GM18909 (cell line): ENCODE measurements around the gene FAM98C.
A peak's percentile ranks its signal among the peaks of the same experiment; 100 is the strongest.
"Not testable (repeated sequence)": the region's sequence is repeated elsewhere in the genome, so short reads cannot be mapped to it uniquely, and the experiment has no call there.

Experiments
- ATAC-seq: cut with Tn5 transposase; IDR thresholded peaks from one replicate; pipeline ENCODE4 v1.9.1; 2021; ENCODE audit warnings: mild to moderate bottlenecking; ENCODE audit not compliant: unreplicated experiment, poor library complexity

The FAM98C gene

DNA sequence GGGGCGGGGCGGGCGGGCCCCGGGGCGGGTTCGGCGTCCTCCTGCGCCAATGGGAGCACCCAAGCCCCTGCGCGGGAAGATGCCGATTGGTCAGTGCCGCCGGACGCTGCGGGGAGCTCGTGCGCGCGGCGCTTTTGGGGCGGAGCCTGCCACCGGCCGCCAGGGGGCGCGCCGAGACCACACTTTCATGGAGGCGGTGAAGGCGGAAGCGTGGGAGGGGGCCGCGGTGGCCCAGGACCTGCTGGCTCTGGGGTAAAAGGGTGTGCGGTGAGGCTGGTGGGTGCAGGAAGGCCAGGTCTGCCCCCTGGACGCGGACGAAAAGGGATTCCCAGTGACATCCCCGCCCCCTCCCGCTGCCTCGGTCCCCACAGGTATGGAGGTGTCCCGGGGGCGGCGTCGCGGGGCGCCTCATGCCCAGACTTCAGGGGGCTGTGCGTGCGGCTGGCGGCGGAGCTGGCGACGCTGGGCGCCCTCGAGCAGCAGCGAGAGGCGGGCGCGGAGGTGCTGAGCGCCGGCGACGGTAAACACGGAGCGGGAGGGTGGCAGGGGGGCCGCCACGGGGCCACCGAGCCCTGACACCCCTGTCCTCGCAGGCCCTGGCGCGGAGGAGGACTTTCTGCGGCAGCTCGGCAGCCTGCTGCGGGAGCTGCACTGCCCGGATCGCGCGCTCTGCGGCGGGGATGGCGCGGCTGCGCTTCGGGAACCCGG, at the start of gene FAM98C:
Gene FAM98C, plus strand, starts transcription at position 127 of the 708 bp plus-strand sequence. Its CDS starts 61 bp downstream, at position 188.
- ATAC-seq = peak; percentile 91

DNA sequence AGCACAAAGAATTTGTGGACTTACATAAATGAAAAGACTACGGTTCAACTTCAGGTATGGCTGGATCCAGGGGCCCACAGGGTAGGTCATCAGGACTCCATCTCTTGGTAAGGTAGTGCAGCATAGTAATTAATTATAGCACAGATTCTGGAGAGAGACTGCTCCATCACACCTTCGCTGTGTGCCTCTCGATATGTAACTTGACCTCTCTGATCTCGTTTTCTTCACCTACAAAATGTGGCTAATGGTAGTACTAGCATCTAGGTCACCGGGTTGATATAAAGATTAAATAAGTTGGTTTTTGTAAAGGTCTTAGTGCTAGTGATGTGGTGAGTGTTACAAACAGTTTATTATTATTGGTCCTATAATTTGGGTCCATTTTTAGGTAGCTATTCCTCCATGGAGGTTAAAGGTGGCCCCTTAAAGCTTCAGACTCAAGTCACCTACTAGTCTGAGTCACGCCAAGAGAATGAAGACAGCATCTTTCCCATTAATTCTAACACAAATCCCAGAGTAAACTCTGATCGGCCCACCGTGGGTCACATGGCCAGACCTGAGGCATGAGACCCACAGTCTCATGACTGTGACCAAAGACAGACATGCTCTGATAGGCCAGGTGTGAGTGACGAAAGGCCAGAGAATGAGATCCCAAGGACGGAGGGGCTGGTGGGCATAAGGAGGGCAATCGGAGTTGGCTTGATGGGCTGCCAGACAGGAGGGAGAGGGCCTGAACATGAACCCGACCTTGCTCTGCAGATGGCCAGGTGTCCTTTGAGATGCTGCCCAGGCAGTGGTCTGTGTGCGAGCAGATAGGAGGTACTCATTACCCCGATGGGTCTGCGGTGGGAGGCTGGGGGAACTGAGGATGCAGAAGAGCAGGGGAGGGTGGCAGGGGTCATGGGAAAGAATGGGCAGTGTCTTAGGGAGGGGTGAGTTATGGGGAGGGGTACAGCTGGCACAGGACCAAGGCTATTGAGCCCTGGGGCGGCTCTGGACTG, 46.9 kb upstream of the FAM98C start:
- ATAC-seq = no peak

DNA sequence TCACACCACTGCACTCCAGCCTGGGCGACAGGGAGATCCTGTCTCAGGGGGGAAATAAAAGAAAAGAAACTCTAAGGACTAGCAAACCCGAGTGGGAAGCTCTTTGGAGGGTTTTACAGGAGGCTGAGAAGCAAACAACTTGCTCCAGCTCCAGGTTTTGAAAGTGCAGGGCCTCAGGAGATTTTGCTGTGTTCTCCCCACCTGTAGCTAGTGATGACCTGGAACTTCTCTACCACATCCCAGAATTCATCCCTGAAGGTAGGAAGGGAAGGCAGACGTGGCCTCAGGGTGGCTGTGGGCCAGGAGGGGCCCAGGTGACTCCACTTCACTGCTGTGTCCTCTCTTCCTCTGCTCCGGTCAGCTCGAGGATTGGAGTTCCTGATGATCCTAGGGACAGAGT, 44.8 kb upstream of the FAM98C start:
- no peak for ATAC-seq

DNA sequence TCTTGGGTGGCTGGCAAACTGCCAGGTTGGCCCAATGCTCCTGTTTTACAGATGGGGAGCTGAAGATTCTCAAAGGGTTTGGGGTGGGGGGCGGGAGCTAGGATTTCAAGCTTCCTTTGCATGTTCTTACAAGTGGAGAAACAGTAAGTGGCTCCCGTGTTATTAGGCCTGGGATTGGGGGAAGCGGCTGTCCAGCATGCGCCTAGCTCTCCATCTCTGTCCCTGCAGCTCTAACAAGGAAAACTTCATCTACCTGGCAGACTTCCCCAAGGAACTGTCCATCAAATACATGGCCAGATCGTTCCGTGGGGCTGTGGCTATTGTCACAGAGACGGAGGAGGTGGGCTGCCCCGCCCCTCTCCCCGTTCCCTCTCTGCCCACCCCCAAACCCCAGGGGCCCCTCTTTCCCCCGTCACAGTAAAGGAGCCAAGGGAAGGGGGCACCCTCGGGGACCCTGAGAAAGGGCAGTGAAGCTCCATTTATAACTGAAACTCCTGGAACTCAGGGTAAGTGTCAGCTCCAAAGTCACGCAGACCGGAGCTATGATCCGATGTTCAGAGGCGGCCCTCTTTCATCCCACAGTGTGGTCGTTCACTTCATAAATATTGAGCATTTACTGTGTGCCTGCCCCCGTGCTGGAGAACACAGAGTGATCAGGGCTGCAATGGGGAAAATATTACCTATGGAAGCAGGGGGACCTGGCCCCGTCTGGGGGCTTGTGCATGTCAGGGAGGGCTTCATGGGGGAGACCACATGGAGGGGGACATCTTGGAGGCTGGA, 43.5 kb upstream of the FAM98C start:
- no peak for ATAC-seq

DNA sequence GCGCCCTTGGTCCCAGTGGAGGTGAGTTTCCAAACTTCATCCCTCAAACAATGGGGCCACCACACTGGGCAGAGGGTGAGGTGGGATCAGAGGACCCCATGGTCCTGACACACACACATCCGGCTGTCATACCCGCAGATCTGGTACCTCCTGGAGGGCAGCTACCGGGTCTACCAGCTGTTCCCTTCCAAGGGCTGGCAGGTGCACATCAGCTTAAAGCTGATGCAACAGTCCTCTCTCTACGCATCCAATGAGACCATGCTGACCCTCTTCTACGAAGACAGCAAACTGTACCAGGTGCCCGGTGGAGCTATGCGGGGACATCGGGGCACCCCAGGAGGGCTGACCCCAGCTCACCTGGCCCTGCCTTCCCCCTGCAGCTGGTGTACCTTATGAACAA, 42.5 kb upstream of the FAM98C start:
- no peak for ATAC-seq

DNA sequence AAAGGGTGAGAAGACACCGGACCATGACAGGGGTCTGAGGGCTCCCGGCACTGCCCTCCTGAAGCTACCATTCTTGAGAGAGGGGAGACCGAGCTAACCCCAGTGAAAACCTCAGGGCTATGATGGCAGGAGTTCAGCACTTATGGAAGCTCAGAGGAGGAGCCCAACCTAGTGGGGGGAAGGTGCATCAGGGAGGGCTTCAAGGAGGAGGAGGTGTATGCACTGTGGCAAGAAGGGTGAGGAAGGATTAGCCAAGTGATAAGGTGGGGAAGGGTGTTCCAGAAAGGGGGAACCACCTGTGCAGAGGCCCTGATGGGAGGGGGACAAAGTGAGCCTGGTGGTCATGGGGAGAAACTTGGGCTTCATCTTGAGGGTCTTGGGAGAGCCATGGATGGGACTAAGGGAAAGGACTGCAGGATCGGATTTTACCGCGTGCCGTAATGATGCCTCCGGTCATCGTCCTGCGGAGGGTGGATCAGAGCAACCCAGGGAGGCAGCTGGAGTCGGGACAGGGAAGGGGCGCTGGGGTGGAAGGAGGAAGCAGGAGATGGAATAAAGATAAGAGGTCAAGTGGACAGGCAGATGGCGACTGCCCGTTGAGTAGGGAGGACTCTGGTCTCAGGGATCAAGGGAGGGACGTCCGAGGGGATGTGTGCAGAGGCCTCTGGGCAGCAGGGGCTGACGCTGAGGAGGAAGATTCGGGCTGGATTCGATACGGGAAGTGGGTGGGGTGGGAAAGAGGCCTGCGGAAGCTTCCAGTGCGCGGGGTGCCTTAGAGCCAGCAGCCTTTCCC, 41.9 kb upstream of the FAM98C start:
- no peak for ATAC-seq

DNA sequence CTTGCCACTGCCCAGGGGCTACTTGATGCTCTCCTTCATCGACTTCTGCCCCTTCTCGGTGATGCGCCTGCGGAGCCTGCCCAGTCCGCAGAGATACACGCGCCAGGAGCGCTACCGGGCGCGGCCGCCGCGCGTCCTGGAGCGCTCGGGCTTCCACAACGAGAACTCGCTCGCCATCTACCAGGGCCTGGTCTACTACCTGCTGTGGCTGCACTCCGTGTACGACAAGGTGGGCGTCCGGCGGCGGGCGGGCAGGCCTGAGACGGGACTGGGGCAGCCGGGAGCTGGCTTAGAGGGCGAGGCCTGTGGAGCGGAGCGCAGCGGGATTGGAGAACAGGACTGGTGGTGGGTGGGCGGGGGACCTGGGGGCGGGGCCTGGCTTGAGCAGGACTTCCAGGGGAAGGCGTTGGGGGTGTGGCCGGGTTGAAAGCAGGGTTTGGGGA, 41.2 kb upstream of the FAM98C start:
- no peak for ATAC-seq

DNA sequence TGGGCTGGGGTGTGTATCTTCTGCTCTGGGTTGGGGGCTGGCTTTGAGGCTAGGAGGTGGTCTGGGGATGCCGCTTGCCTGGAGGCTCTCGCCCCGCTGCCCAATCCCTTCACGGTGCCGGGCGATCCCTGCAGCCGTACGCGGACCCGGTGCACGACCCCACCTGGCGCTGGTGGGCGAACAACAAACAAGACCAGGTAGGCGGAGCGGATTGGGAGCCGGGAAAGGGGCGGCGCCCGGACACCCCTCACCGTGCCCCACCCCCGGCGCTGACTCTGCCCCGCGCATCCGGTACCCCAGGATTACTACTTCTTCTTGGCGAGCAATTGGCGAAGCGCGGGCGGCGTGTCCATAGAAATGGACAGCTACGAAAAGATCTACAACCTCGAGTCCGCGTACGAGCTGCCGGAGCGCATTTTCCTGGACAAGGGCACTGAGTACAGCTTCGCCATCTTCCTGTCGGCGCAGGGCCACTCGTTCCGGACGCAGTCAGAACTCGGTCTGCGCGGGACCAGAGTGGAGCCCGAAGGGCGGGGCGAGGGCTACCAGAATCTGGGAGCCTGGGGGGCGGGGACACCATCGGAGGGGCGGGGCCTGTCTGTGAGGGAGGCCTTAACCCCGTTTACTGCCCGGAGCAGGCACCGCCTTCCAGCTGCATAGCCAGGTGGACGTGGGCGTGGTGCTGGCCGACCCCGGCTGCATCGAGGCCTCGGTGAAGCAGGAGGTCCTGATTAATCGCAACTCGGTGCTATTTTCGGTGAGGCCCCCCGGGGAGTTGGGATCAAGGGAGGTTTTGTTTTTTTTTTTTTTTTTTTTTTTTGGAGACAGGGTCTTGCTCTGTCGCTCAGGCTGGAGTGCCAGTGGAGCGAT, 40.6 kb upstream of the FAM98C start:
- ATAC-seq = no peak

DNA sequence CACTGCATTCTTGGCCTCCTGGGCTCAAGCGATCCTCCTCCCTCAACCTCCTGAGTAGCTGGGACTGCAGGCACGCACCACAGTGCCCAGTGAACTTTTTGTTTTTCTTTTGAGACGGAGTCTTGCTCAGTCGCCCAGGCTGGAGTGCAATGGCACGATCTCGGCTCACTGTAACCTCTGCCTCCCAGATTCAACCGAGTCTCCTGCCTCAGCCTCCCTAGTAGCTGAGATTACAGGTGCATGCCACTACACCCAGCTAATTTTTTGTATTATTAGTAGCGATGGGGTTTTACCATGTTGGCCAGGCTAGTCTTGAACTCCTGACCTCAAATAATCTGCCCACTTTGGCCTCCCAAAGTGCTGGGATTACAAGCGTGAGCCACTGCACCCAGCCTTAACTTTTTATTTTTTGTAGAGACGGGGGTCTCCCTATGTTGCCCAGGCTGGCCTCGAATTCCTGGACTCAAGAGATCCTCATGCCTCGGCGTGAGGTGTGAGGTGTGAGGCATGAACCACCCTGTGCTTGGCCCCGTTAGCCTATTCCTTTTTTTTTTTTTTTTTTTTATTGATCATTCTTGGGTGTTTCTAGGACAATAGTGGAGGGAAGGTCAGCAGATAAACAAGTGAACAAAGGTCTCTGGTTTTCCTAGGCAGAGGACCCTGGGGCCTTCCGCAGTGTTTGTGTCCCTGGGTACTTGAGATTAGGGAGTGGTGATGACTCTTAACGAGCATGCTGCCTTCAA, 39.8 kb upstream of the FAM98C start:
- not testable (repeated sequence) for ATAC-seq

DNA sequence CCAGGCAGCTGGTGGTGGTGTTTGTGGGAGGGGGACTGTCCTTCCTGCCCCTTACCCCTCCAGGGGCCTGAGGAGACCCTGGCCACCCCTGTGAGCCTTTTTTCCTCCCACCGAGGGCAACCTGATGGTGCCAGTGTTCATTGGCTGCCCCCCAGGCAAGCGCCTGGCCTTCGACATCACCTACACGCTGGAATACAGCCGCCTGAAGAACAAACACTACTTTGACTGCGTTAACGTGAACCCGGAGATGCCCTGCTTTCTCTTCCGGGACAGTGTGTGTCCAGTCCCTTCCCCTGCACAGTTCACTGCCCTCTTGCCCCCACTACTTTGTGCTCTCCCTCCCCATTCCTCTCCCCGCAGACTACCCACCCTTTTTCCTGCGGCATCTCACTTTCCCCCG, 35.9 kb upstream of the FAM98C start:
- no peak for ATAC-seq

DNA sequence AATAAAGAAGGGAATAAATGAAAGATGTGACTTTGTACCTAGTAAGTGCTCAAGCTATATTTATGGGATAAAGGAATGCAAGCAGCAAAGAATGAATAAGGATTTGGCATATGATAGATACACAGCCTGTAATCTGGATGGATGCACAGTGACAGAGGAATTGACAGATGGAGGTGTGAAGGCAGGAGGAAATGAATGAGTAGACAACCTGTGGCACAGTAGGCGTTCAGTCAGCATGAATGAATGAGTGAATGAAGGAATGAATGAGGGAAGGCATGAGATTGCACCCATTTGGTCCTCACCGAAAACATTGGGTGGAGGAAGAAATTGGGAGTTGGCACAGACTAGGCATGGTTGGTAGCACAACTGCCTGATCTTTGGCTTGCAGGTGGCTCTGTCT, 33.3 kb upstream of the FAM98C start:
- ATAC-seq = no peak

DNA sequence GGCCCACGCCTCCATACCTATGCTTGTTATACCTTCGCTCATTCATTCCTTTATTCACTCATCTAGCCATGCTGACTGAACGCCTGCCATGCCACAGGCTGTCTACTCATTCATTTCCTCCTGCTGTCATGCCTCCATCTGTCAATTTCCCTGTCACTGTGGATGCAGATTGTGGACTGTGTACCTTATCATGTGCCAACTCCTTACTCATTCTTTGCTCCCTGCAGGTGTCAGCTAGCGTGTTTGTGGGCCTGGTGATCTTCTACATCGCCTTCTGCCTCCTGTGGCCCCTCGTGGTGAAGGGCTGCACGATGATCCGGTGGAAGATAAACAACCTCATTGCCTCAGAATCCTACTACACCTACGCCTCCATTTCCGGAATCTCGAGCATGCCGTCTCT, 32.6 kb upstream of the FAM98C start:
- ATAC-seq = no peak

DNA sequence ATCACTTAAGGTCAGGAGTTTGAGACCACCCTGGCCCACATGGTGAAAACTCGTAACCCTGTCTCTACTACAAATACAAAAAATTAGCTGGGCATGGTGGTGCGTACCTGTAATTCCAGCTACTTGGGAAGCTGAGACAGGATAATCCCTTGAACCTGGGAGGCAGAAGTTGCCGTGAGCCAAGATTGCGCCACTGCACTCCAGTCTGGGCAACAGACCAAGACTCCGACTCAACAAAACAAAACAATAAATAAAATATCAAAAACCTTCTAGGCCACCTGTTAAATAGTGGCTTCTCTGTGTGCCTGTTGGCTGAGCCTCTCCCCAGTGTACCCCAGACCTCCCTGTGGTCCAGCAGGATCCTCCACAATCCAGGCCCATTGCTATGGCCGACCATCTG, 31.8 kb upstream of the FAM98C start:
- ATAC-seq = no peak

DNA sequence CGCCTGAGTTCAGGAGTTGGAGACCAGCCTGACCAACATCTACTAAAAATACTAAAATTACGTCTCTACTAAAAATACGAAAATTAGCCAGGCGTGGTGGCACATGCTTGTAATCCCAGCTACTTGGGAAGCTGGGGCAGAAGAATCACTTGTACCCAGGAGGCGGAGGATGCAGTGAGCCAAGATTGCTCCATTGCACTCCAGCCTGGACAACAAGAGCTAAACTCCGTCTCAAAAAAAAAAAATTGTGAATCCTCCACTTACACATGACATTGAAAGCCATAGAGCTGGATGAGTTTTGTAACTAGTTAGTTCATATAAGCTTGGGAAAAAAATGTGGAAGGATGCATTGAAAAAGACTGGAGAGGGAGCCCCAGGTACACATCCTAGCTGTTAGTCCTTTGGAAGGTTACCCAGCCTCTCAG, 29.0 kb upstream of the FAM98C start:
- ATAC-seq = no peak

DNA sequence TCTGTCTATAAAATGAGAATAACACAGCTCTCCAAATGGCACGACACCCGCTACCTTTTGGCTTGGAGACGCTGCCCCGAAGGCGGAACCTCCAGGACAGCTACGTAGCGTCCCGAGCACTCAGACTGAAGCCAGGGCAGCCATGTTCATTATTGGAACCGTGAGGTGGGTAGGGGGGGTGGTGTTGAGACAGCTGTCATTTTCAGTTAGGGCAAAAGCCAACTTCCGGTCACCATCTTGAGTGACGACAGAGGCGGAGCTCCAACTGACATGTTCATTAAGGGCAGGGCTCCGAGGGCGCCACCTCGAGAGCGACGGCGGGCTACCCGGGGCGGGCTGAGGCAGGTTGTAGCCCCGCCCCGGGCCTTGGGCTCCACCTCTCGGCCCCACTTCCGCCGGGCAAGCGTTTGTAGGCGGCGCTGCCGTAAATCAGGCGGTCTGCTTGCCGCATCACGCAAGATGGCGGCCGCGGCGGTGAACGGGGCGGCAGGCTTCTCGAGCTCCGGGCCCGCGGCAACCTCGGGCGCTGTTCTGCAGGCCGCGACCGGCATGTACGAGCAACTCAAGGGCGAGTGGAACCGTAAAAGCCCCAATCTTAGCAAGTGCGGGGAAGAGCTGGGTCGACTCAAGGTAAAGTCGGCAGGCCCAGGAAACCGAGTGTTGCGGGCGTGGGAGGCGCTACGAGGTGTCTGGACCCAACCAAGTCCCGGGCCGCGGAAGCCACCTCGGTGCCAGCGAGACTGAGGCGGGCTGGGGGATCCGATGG, 28.4 kb upstream of the FAM98C start, which contains the start of gene PSMD8:
Gene PSMD8, plus strand, starts transcription at position 240 of the 766 bp plus-strand sequence. Its CDS starts 31 bp downstream, at position 271.
- ATAC-seq = peak; percentile 95

DNA sequence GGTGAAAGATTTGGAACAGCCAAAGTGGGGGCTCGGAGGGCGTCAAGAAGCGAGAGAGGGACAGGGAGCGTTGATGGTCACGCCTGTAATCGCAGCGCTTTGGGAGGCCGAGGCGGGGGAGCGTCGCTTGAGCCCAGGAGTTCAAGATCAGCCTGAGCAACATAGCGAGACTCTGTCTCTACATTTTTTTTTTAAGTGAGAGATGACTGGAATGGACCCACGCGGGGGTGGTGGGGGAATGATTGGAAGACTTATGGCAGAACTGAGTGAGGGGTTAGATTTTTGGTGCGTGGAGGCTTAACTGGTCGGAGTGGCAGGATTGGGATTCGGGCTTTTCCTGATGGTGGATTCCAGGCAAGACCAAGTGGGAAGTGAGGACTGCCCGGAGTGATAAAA, 27.8 kb upstream of the FAM98C start:
- ATAC-seq = no peak

DNA sequence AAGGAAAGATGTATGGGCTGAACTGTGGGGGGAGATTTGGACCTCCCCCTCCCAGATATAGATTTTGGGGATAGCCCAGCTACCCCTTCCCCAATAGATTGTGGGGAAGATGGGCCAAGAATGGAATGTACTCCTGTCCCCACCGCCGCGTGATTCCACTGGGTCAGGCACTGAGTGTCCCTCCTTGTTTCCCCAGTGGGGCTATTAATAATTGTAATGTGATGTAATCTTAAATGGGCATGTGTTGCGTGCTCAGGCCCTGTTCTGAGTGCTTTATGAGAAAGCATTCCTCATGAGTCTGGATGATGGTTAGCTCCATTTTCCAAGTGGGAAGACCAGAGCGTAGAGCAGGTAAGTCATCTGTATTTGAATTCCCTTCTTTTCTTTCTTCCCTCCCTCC, 27.1 kb upstream of the FAM98C start:
- ATAC-seq = no peak
